Mesenteric fat pad (tissue), 1 donor: ENCODE results near the gene KRT73. TPM values are rescaled to one million over a fixed set of nuclear protein-coding genes. Genes with fewer than 3 reads are reported as not detected.

ENCODE experiments used
- DNase-seq: peaks from one replicate; pipeline ENCODE4 v3.0.0-alpha.2; 2020; ENCODE audit warnings: low spot score
- total RNA-seq: library from RNA; stranded (reverse); fragmentation: NEBNext Ultra II Directional; extraction: Animal tissue kit (Norgen Biotek cat#: 25700); gene quantifications from one replicate; pipeline ENCODE4 v1.2.1, GENCODE V29; 2021
- donor health status: DM: yes; HTN: yes; CAD: no.

Gene KRT73
- total RNA-seq, 1 donor from 2014 or later = not detected

- no peak for DNase-seq
Observed at GRCh38 chr12:52575948-52576347, 42.4 kb downstream of the KRT73 start.

GRCh38 chr12:52575256-52575655, 43.1 kb downstream of the KRT73 start:
- DNase-seq = peak; percentile 51

GRCh38 chr12:52573743-52574142, 44.6 kb downstream of the KRT73 start, which contains the start of gene KRT74:
KRT74 (minus strand) TSS chr12:52573843; CDS start chr12:52573777, 66 bp downstream.
- DNase-seq = peak; percentile 78

DNA sequence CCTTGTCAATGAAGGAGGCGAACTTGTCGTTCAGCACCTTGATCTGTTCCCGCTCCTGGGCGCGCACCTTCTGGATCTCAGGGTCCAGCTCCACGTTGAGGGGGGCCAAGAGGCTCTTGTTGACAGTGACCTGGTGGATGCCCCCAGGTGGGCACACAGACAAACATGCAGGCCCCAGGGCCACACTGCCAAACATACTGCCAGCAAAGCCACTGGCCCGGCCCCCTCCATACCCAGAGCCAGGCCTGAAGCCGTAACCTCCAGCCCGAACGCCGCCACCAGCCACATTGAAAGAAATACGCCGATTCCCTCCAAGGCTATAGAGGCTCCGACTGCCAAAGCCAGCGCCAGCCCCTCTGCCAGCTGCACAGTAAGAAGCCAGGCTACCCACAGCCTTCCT, 45.1 kb downstream of the KRT73 start:
- DNase-seq = no peak

- no peak for DNase-seq
Observed at GRCh38 chr12:52570511-52570910, 47.8 kb downstream of the KRT73 start.

- no peak for DNase-seq
Observed at GRCh38 chr12:52568111-52568510, 50.2 kb downstream of the KRT73 start.

DNA sequence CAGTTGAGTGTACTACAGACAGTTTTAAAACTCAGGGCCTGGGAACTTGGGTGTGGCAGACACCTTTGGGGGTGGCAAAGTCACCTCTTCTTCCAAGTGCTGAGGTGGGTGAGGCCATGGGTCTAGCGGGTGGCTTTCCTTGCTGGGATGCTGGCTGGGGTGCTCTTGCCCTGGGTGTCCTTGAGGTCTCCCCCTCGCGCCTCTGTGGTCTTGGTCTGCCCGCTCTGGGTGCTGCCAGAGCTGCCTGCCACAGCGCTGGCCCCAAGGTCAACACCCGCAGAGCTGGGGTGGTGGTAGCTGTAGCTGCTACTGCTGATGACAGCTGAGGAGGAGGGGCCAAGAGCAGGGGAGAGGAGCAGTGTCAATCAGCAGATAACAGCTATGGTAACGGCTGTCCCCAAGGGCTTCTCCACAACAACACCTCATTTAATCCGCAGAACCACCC, 51.5 kb downstream of the KRT73 start:
- DNase-seq = no peak

GRCh38 chr12:52564582-52564981, 53.8 kb downstream of the KRT73 start:
- no peak for DNase-seq

GRCh38 chr12:52561880-52562449, 56.4 kb downstream of the KRT73 start:
- DNase-seq = no peak

DNA sequence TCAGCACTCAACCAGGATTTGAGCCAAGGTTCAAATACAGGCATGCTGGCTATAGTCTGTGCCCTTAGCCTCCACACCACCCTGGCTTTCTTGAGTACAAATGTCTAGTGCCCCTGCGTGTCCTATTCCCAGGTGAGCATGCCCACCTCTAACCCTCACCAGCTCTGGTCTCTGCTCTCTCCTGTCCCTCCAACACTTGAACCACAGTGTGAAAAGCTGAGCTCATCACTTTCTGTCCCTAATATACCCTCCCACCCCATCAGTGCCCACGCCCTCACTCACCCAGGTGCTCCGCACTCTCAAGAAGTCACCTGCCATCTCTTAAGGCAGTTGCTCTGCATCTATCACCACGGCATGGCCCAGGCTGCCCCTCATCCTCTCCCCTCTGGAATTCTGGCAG, 58.4 kb downstream of the KRT73 start:
- no peak for DNase-seq

GRCh38 chr12:52558781-52559445, 59.4 kb downstream of the KRT73 start:
- DNase-seq = no peak

Other genes with a start within 250 kb of the KRT73 start
- not detected for gene KRT84, start 232.9 kb downstream of the KRT73 start, total RNA-seq
- not detected for gene KRT82, start 212.2 kb downstream of the KRT73 start, total RNA-seq
- gene KRT75, start 184.2 kb downstream of the KRT73 start, total RNA-seq = not detected
- gene KRT6B, start 166.4 kb downstream of the KRT73 start, total RNA-seq = not detected
- not detected for gene KRT6C, start 144.8 kb downstream of the KRT73 start, total RNA-seq
- gene KRT6A, start 125.3 kb downstream of the KRT73 start, total RNA-seq = not detected
- 3.0 TPM for gene KRT5, start 98.2 kb downstream of the KRT73 start, total RNA-seq
- gene KRT71, start 65.4 kb downstream of the KRT73 start, total RNA-seq = not detected
- gene KRT74, start 44.7 kb downstream of the KRT73 start, total RNA-seq = not detected
- not detected for gene KRT72, start 17.1 kb downstream of the KRT73 start, total RNA-seq
- not detected for gene KRT2, start 33.7 kb upstream of the KRT73 start, total RNA-seq
- gene KRT1, start 61.8 kb upstream of the KRT73 start, total RNA-seq = not detected
- not detected for gene KRT77, start 85.0 kb upstream of the KRT73 start, total RNA-seq
- not detected for gene KRT76, start 158.8 kb upstream of the KRT73 start, total RNA-seq
- not detected for gene KRT3, start 177.6 kb upstream of the KRT73 start, total RNA-seq
- gene KRT4, start 195.6 kb upstream of the KRT73 start, total RNA-seq = not detected
- gene KRT79, start 215.8 kb upstream of the KRT73 start, total RNA-seq = 2.4 TPM
- not detected for gene KRT78, start 230.4 kb upstream of the KRT73 start, total RNA-seq